ENCODE measurements around the gene RIOK3. TPM values are rescaled to one million over a fixed set of nuclear protein-coding genes. Genes with fewer than 3 reads are reported as not detected.

RIOK3 gene
- total RNA-seq, 1 experiment from 2014 or later: 20.5 TPM

DNA sequence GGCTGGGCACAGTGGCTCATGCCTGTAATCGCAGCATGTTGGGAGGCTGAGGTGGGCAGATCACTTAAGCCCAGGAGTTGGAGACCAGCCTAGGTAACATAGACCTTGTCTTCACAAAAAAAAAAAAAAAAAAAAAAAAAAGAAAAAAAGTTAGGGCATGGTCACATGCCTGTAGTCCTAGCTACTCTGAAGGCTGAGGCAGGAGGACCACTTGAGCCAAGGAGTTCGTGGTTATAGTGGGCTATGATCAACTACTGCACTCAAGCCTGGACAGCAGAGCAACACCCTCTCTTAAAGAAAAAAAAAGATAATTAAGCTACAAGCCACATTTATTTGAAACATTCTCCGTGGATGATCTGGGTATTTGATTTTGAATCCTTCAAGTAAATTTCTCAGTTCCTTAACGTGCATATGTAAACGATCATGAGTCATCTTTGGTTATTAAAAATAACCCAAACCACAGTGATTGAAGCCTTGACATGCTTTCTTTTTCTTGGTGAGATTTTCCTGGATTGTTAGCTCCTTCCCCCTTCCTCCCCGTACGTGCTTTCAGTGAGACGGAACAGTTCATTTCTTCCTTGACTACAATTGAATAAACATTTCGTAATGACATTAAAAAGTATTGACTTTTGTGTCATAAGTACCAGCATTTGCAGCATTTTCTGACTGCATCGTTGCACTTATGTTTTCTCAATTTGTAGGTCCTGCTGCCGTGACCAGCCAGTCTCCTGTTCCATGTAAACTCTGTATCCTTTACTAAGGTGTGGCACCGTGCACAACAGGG, 70.5 kb downstream of the RIOK3 start:
- Histone ChIP-seq H3K4me3 (no peak overlapping the region), H3K9me3 (replicated peaks) (no peaks in the 10 kb centered on the region), H3K4me1 (no peaks in the 10 kb centered on the region; the same call in 1 of the 2 replicates), H3K27me3 (no peaks in the 10 kb centered on the region), H3K27ac (no peak overlapping the region), H3K36me3 (peaks cover 6% of the 10 kb centered on the region)
- DNase-seq: no peak

DNA sequence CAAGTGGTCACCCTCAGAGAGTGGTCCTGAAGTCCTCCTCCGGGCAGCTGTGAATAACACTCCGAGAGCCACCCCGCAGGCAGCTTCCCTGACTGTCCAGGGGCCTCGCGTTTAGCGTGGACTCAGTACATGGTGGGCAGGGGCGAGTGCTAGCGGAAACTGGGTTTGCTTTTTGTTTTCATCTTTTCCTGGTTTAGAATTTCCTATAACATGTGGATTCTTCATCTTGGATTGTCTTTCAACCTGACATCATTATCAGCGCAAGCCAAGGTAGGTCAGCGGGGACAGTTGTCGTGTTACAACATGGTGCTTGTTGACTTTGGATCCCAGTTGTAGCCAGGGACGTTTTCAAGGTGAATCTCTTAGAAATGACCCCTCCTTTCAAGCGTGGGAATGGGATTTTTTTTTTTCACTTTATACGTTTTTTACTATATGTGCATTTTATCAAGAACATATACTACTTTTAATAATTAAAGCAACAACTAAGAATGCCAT, 71.2 kb downstream of the RIOK3 start:
- no peaks in the 10 kb centered on the region for H3K9me3 ChIP-seq (replicated peaks)
- H3K4me1 ChIP-seq: no peaks in the 10 kb centered on the region
- peaks cover 6% of the 10 kb centered on the region for H3K36me3 ChIP-seq
- no peak overlapping the region for H3K27ac ChIP-seq
- DNase-seq: no peak
- no peaks in the 10 kb centered on the region for H3K27me3 ChIP-seq
- no peak overlapping the region for H3K4me3 ChIP-seq

DNA sequence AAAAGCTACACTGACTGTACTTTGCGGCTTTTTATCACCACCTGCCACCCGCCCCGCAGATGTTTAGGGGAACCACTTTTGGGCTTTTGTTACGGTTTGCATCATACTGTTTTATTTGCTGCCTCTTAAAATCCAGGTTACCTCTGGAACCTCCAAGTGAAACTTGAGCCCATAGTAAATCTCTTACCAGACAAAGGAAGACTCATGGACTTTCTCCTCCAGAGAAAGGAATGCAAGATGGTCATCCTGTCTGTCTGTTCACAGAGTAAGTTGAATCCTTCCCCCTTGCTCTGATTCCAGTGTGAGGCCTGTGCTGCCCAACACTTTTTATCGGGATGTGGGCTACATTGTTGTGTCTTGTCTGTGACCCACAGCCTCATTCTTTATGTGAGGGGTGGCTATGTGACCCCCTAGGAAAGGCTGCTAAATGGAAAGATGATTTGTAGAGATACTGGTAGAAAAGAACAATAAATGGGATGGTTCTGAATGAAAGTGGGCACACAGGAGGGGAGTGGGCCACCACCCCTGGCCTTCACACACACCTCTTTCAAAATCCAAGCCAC, 73.5 kb downstream of the RIOK3 start:
- Histone ChIP-seq H3K27ac (no peak overlapping the region), H3K27me3 (no peaks in the 10 kb centered on the region), H3K4me1 (no peaks in the 10 kb centered on the region), H3K4me3 (no peak overlapping the region), H3K9me3 (replicated peaks) (no peaks in the 10 kb centered on the region), H3K36me3 (no peaks in the 10 kb centered on the region; the same call in 1 of the 2 replicates)
- no peak for DNase-seq

DNA sequence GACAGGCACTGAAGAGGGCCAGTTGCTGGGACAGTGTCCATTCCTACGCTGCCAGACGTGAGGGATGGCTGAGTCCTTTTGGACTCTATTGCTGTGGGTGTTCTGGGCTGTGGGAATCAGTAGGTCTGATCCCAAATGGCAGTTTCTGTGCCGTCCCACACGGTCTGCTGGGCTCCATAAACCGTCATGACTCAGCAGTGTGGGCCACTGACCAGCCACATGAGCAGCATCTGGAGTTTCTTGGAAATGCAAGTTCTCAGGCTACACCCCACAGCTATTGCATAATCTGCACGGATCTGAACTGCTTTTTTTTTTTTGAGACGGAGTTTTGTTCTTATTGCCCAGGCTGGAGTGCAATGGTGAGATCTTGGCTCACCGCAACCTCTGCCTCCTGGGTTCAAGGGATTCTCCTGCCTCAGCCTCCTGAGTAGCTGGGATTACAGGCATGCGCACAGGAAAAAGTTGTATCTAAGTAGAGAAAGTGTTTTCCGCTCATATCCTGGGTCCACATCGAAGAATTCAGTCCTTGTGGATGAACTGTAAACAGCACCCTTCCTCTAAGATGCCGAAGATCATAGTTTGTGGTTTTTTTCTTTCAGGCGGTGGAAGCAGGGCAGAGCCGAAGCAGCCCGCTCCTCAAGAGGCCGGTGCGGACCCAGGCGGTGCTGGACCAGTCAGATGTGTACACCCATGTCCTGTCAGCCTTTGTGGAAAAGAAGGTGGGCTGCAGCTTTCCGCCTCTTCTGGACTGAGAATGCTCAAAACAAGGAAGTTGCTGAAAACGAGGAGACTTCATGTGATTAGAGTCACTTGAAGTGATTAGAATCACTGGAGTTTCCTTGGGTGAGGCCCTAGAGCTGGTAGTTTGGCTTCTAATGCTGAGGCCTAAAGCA, 75.7 kb downstream of the RIOK3 start:
- Histone ChIP-seq H3K27ac (no peak overlapping the region), H3K4me1 (no peaks in the 10 kb centered on the region), H3K27me3 (no peaks in the 10 kb centered on the region), H3K36me3 (no peaks in the 10 kb centered on the region; the same call in 1 of the 2 replicates), H3K4me3 (no peak overlapping the region), H3K9me3 (replicated peaks) (no peaks in the 10 kb centered on the region)
- no peak for DNase-seq

DNA sequence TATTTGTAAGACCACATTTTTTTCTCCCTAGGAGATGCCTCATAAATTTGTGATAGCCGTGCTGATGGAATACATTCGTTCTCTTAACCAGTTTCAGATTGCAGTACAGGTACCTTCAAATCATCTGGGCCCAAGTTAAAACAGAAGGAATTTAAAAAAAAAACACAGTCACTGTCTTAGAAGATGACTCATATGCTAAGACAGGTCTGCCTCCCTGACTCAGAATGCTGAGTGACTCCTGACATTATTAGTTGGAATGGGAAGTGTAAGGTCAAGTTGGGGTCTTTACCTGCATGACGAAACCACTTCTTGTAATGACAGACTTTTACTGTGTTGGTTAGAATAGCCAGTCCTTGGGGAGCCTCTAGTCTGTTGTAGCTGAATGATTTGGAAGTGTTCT, 76.5 kb downstream of the RIOK3 start:
- H3K36me3 ChIP-seq: no peaks in the 10 kb centered on the region; the same call in 1 of the 2 replicates
- no peaks in the 10 kb centered on the region for H3K27me3 ChIP-seq
- DNase-seq: no peak

DNA sequence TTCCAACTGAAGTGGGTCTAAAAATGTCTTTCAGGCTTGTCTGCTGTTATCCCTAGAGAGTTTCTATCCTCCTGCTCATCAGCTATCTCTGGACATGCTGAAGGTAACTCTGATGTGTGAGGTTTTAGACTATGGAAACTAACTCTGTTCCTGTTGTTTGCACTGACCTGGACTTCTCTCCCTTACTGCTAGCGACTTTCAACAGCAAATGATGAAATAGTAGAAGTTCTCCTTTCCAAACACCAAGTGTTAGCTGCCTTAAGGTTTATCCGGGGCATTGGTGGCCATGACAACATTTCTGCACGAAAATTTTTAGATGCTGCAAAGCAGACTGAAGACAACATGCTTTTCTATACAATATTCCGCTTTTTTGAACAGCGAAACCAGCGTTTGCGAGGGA, 77.1 kb downstream of the RIOK3 start:
- Histone ChIP-seq H3K4me3 (no peak overlapping the region), H3K27me3 (no peaks in the 10 kb centered on the region), H3K4me1 (no peaks in the 10 kb centered on the region), H3K9me3 (replicated peaks) (no peaks in the 10 kb centered on the region), H3K27ac (no peak overlapping the region), H3K36me3 (no peaks in the 10 kb centered on the region; the same call in 1 of the 2 replicates)
- no peak for DNase-seq

More for the DNA sequence above, 76.5 kb downstream of the RIOK3 start:
- Histone ChIP-seq H3K27ac (no peak overlapping the region), H3K9me3 (replicated peaks) (no peaks in the 10 kb centered on the region), H3K4me3 (no peak overlapping the region), H3K4me1 (no peaks in the 10 kb centered on the region)

DNA sequence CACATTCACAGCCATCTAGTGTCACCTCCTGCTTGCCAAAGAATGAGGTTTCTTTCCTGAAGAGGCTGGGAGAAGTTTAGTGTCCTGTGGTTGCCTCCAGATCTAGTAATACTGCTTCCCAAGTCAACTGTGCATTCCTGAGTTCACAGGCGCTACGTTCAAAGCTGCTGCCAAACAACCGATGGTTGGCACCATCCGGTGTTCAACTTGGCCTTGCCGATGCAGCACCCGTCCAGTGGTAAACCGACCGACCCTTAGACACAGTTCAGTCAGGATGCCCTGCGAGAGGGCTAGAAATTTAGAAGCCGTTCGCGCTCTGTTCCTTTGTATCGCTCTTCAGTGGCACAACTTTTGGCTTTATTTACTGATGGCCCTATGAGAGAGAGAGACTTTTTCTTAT, 78.8 kb downstream of the RIOK3 start:
- Histone ChIP-seq H3K27ac (no peak overlapping the region), H3K4me1 (no peaks in the 10 kb centered on the region), H3K9me3 (replicated peaks) (no peaks in the 10 kb centered on the region), H3K27me3 (no peaks in the 10 kb centered on the region), H3K4me3 (no peak overlapping the region), H3K36me3 (no peaks in the 10 kb centered on the region; the same call in 1 of the 2 replicates)
- DNase-seq: no peak

Other genes with a start within 250 kb of the RIOK3 start
- gene RMC1, start 50.2 kb downstream of the RIOK3 start, total RNA-seq (2014; rRNA removed; shearing (Covaris generic)): 18.6 and 18.8 TPM in 2 replicates
- gene NPC1, start 133.2 kb downstream of the RIOK3 start, total RNA-seq (2014; rRNA removed; shearing (Covaris generic)): 21.3 and 22.4 TPM in 2 replicates
- 3.9 TPM in 2 replicates for gene ANKRD29, start 209.6 kb downstream of the RIOK3 start, total RNA-seq (2014; rRNA removed; shearing (Covaris generic))
- gene LAMA3, start 236.2 kb downstream of the RIOK3 start, total RNA-seq (2014; rRNA removed; shearing (Covaris generic)): 0.04 and 0.08 TPM in 2 replicates

Measured in SJCRH30 (cell line).